ENCODE measurements around the gene AACS. TPM values are rescaled to one million over a fixed set of nuclear protein-coding genes. Genes with fewer than 3 reads are reported as not detected.

Gene AACS
- total and polyA plus RNA-seq, 2 of the 13 experiments (the other 11 are each of a cell fraction or from before 2014, with no cell fraction given), result 23.3 to 28.8 TPM

DNA sequence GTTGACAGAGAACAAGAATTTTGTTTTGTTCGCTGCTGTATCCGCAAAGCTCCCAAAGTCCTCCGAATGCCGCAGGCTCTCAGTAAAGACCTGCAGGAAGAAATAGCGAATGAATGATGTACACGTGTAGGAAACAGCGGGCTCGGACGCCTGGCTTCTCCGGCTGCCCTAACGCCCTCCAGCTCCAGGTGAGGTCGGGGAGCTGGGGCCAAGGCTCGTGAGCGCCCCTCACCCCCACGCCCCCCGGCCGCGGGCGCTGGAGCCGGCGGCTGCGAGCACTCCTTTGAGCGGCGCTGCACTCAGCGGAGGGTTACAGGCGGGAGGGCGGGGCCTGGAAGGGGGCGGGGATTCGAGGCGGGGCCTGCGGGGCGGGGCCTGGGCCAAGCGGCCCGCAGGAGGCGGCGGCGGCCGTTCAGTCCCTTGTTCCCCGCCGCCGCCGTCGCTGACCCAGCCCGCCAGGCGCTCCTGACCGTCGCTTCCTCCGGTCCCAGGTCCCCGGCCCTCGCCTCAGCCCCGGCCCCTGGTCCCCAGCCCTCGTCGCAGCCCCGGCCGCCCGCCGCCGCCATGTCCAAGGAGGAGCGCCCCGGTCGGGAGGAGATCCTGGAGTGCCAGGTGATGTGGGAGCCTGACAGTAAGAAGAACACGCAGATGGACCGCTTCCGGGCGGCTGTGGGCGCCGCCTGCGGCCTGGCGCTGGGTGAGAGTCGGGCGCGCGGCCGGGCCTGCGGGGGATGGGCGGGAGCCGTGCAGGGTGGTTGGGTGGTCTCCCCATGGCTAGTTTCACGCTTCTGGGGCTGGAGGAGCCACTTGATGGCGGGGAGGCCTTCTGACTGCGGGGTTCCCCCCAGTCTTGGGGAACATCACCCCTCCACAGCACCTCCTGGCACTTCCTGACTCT lies at the start of gene AACS (continued):
- TF ChIP-seq, protein P1, sequence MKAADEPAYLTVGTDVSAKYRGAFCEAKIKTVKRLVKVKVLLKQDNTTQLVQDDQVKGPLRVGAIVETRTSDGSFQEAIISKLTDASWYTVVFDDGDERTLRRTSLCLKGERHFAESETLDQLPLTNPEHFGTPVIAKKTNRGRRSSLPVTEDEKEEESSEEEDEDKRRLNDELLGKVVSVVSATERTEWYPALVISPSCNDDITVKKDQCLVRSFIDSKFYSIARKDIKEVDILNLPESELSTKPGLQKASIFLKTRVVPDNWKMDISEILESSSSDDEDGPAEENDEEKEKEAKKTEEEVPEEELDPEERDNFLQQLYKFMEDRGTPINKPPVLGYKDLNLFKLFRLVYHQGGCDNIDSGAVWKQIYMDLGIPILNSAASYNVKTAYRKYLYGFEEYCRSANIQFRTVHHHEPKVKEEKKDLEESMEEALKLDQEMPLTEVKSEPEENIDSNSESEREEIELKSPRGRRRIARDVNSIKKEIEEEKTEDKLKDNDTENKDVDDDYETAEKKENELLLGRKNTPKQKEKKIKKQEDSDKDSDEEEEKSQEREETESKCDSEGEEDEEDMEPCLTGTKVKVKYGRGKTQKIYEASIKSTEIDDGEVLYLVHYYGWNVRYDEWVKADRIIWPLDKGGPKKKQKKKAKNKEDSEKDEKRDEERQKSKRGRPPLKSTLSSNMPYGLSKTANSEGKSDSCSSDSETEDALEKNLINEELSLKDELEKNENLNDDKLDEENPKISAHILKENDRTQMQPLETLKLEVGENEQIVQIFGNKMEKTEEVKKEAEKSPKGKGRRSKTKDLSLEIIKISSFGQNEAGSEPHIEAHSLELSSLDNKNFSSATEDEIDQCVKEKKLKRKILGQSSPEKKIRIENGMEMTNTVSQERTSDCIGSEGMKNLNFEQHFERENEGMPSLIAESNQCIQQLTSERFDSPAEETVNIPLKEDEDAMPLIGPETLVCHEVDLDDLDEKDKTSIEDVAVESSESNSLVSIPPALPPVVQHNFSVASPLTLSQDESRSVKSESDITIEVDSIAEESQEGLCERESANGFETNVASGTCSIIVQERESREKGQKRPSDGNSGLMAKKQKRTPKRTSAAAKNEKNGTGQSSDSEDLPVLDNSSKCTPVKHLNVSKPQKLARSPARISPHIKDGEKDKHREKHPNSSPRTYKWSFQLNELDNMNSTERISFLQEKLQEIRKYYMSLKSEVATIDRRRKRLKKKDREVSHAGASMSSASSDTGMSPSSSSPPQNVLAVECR (CRISPR knock-in tag; IDR thresholded peaks at IDR 0.05; ENCODE audit: borderline replicate concordance), result peak; percentile 79; the same call in 1 of the 2 replicates
- TF ChIP-seq ZFAT (CRISPR knock-in tag; conservative IDR thresholded peaks at IDR 0.05) (no peak), SIN3A (IDR thresholded peaks at IDR 0.05; ENCODE audit: borderline replicate concordance, low read depth, low read length) (0 out of 2 replicates have a peak, but pooled peaks have one; percentile 3), SP4 (CRISPR knock-in tag; IDR thresholded peaks at IDR 0.05) (no peak), ELF4 (CRISPR knock-in tag; IDR thresholded peaks at IDR 0.05; ENCODE audit: borderline replicate concordance) (0 out of 2 replicates have a peak, but pooled peaks have one; percentile 40), ZNF619 (CRISPR knock-in tag; IDR thresholded peaks at IDR 0.05) (0 out of 2 replicates have a peak, but pooled peaks have one; percentile 30), TEF (CRISPR knock-in tag; IDR thresholded peaks at IDR 0.05) (no peak), ERF (CRISPR knock-in tag; IDR thresholded peaks at IDR 0.05) (no peak), CENPT (CRISPR knock-in tag; IDR thresholded peaks at IDR 0.05; ENCODE audit: low read depth) (no peak), SPEN (CRISPR knock-in tag; IDR thresholded peaks at IDR 0.05; ENCODE audit: low read depth) (no peak), RAD21 (CRISPR knock-in tag; IDR thresholded peaks at IDR 0.05) (peak; percentile 29; the same call in 1 of the 2 replicates), ZNF616 (CRISPR knock-in tag; IDR thresholded peaks at IDR 0.05; ENCODE audit: low read depth) (0 out of 2 replicates have a peak, but pooled peaks have one; percentile 29), ZNF598 (CRISPR knock-in tag; IDR thresholded peaks at IDR 0.05; ENCODE audit: borderline replicate concordance) (no peak), ZNF275 (CRISPR knock-in tag; IDR thresholded peaks at IDR 0.05; ENCODE audit: borderline replicate concordance) (no peak), TEAD2 (CRISPR knock-in tag; IDR thresholded peaks at IDR 0.05) (no peak), ZNF816 (CRISPR knock-in tag; IDR thresholded peaks at IDR 0.05; ENCODE audit: borderline replicate concordance) (no peak), SIN3B (IDR thresholded peaks at IDR 0.05; ENCODE audit: low read length) (no peak)
- TF ChIP-seq, protein P2, sequence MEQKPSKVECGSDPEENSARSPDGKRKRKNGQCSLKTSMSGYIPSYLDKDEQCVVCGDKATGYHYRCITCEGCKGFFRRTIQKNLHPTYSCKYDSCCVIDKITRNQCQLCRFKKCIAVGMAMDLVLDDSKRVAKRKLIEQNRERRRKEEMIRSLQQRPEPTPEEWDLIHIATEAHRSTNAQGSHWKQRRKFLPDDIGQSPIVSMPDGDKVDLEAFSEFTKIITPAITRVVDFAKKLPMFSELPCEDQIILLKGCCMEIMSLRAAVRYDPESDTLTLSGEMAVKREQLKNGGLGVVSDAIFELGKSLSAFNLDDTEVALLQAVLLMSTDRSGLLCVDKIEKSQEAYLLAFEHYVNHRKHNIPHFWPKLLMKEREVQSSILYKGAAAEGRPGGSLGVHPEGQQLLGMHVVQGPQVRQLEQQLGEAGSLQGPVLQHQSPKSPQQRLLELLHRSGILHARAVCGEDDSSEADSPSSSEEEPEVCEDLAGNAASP (CRISPR knock-in tag; IDR thresholded peaks at IDR 0.05; ENCODE audit: borderline replicate concordance), result no peak
- TF ChIP-seq, protein P3, sequence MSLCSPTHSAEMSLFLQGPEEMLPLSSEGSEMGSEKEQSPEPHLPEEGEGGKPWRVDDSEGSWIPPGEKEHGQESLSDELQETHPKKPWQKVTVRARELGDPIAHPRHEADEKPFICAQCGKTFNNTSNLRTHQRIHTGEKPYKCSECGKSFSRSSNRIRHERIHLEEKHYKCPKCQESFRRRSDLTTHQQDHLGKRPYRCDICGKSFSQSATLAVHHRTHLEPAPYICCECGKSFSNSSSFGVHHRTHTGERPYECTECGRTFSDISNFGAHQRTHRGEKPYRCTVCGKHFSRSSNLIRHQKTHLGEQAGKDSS (CRISPR knock-in tag; IDR thresholded peaks at IDR 0.05; ENCODE audit: borderline replicate concordance, low read depth), result no peak
